ENCODE measurements around the gene IFNA2.
"Not testable (repeated sequence)": the region's sequence is repeated elsewhere in the genome, so short reads cannot be mapped to it uniquely, and the experiment has no call there.

Gene IFNA2

DNA sequence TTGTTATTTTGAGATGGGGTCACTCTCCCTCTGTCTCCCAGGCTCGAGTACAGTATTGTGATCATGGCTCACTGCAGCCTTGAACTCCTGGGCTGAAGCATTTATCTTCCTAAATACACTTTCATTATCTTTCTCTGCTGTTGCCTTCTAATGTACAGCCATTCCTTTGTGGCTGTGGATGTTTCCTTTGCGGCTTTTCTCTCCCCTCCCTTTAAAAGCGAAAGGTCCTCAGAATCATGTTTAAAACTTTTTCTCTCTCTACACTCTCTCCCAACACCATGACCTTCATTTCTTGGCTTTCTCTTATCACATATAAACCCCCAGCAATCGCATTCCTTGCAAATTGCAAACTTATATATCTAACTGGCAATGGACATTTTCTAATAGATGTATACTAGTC lies 1.6 kb downstream of the IFNA2 start:
- CTCF ChIA-PET, result no interaction called here
- TF ChIP-seq, protein P1, sequence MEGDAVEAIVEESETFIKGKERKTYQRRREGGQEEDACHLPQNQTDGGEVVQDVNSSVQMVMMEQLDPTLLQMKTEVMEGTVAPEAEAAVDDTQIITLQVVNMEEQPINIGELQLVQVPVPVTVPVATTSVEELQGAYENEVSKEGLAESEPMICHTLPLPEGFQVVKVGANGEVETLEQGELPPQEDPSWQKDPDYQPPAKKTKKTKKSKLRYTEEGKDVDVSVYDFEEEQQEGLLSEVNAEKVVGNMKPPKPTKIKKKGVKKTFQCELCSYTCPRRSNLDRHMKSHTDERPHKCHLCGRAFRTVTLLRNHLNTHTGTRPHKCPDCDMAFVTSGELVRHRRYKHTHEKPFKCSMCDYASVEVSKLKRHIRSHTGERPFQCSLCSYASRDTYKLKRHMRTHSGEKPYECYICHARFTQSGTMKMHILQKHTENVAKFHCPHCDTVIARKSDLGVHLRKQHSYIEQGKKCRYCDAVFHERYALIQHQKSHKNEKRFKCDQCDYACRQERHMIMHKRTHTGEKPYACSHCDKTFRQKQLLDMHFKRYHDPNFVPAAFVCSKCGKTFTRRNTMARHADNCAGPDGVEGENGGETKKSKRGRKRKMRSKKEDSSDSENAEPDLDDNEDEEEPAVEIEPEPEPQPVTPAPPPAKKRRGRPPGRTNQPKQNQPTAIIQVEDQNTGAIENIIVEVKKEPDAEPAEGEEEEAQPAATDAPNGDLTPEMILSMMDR (conservative IDR thresholded peaks at IDR 0.05; ENCODE audit: low read depth), result no peak
- POLR2A ChIA-PET (ENCODE audit: low non-redundant PET), result no interaction called here
- H3K27ac ChIP-seq, result no peak overlapping the region
- no peak for DNase-seq (ENCODE audit: low spot score)

DNA sequence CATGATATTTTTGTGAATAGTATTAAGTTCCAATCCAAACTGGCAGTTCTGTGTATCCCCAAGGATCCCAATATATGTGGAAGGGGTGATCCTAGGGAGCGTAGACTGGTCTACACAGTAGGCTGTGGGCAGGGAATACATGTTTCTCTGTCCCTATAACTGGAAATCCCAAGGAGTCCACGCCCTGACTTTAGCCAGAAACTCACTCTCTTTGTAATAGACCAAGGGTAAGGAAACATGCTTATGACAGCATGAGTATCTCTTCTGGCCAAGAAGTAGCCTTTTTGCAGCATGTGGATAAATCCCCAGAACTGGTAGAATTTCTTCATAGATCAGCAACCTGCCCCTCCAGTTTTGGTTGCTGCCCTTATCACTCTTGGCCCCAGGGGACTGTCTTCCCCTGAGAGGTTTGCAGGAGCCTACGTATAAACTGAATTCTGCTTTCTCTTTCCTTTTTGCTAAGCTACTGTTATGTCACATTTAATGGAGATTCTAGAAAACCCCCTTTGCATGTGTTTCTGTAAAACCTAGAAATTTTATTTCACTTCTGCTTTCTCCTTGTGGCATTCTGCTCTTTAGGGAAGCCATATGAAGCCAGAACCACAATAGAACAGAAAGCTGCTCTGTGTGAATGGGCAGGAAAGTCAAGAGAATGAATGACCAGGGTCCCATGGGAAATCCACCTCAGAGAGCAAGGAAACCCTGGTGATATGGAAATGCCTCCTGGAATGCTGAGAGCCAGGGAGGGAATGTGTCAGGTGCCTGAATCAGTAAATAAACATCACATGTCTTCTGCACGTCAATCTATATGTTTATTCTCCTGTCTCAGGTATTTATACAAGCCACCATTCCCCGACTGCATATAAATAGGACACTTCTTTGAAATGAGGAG lies 3.5 kb downstream of the IFNA2 start:
- ChIA-PET CTCF (no interaction called here), POLR2A (ENCODE audit: low non-redundant PET) (no interaction called here)
- TF ChIP-seq, protein P1 (conservative IDR thresholded peaks at IDR 0.05; ENCODE audit: low read depth), result no peak
- H3K27ac ChIP-seq, result no peak overlapping the region
- DNase-seq (ENCODE audit: low spot score), result no peak

DNA sequence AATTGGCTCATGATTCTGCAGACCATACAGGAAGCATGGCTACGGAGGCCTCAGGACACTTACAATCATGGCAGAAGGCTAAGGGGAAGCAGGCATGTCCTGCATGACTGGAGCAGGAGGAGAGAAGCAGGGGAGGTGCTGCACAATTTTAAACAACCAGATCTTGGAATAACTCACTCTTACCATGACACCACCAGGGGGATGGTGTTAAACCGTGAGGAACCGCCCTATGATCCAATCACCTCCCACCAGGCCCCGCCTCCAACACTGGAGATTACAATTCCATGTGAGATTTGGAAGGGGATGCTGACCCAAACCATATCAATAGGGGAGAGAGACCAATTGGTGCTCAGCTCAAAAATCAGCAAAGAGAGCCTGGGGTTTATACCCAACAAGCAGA lies 13.7 kb downstream of the IFNA2 start:
- POLR2A ChIA-PET (ENCODE audit: low non-redundant PET); DNase-seq (ENCODE audit: low spot score); H3K27ac ChIP-seq; CTCF ChIA-PET: not testable (repeated sequence)

DNA sequence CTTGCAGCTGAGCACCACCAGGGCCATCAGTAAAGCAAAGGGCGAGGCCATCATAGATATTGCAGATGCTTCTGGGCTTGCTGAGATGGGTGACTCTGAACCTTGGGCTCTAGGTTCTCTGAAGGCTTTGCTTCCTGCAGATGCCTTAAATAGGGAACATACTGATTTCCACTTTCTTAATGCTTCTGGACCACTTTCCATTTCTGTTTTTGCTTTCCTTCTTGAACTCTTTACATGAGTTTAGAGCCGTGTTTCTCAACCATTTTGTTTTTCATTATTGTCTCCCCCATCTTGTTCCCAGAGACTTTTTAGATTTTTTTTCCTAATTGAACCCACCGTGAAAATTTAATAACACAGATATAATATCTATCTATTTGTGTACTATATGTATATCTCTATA lies 17.2 kb downstream of the IFNA2 start, which contains the start of gene IFNA13:
Gene IFNA13, minus strand, starts transcription at position 101 of the 400 bp plus-strand sequence. Its CDS starts 47 bp downstream, at position 54.
- no peak for DNase-seq (ENCODE audit: low spot score)
- ChIA-PET POLR2A (ENCODE audit: low non-redundant PET) (no interaction called here), CTCF (no interaction called here)
- TF ChIP-seq, protein P1 (conservative IDR thresholded peaks at IDR 0.05; ENCODE audit: low read depth), result no peak
- H3K27ac ChIP-seq, result no peak within 1 kb of the TSS

DNA sequence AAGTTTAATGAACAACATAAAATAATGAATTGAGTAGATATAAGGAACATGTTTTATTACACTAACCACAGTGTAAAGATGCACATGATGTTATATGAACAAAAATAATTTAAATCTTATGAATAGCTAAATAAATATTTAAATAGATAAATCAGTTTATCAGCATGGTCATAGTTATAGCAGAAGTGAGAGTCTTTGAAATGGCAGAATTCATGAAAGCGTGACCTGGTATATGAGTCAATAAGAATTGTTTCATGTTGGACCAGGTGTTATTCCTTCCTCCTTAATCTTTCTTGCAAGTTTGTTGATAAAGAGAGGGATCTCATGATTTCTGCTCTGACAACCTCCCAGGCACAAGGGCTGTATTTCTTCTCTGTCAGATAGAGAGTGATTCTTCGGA lies 18.0 kb downstream of the IFNA2 start:
- DNase-seq (ENCODE audit: low spot score); CTCF ChIA-PET; H3K27ac ChIP-seq; POLR2A ChIA-PET (ENCODE audit: low non-redundant PET): not testable (repeated sequence)

DNA sequence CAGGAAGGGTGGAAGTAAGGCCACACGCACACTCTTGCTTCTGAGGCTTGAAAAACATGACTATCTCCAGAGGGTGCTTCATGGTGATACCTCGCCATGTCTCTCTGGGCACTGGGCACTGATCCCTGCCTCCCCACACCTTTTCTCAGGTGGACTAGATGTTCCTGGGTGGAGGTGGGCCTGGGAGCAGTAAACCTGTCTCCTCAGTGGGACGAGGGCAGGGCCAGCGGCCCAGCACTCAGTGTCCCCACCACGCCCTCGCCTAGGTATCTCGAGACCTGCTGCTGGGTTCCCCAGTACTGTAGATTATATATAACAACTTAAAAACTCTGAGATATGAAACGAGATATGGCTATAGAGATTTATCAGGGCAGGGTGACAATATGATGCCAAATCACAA lies 22.9 kb downstream of the IFNA2 start:
- DNase-seq (ENCODE audit: low spot score), result no peak
- ChIA-PET POLR2A (ENCODE audit: low non-redundant PET) (no interaction called here), CTCF (no interaction called here)
- TF ChIP-seq, protein P1 (conservative IDR thresholded peaks at IDR 0.05; ENCODE audit: low read depth), result no peak
- H3K27ac ChIP-seq, result no peak overlapping the region

DNA sequence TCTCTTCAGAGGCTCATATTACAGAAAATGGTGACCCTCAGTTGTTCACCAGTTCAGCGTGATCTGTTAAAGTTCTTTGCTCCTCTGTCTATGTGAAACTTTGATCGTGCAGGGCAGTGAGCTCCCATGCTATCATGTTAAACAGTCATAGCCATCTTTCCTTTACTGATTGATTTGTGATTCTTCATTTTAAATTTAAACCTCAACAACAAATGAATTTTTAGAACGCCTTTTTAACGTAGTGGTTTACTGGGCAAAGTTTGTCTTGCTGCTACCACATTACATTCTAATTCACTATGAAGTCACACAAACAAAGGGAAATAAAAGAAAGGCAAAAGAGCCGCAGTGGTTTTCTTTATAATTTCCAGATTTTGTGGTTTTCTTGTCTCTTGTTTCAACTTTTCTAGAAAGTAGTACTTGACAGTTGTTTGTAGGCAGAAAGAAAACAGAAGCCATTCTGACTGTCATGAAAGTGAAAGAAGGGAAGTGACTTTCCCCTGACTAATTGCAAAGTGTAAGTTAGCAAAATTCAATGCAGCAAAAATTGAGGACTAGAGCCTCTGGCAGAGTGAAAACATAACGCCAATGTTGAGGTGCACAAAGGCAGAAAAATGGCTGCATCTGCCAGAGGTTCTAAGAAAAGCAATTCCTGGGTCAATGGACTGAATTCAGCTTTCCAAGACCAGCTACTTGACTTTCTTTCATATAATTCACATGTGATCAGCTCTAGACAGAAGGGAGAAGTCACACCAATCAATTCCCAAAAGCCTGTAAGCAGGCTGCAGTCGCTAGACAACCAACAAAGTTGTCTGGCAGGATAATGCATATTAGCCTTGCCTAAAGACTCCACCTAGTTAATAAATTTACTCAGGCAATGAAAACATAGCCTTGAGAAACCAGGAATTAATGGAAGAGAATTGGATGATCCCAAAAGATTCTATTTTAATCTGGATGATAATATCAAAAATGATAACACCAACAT lies 27.4 kb downstream of the IFNA2 start:
- TF ChIP-seq, protein P1 (conservative IDR thresholded peaks at IDR 0.05; ENCODE audit: low read depth), result no peak

More for the DNA sequence above, 27.4 kb downstream of the IFNA2 start:
- POLR2A ChIA-PET (ENCODE audit: low non-redundant PET), result no interaction called here
- CTCF ChIA-PET, result no interaction called here
- no peak for DNase-seq (ENCODE audit: low spot score)
- H3K27ac ChIP-seq, result no peak overlapping the region

All from RWPE1 (cell line).